HG03571 (cell line): ENCODE results near the gene PDE11A.
A peak's percentile ranks its signal among the peaks of the same experiment; 100 is the strongest.

ENCODE experiments used
- ATAC-seq: cut with Tn5 transposase; IDR thresholded peaks from one replicate; pipeline ENCODE4 v1.9.1; 2021; ENCODE audit not compliant: unreplicated experiment

PDE11A gene

DNA sequence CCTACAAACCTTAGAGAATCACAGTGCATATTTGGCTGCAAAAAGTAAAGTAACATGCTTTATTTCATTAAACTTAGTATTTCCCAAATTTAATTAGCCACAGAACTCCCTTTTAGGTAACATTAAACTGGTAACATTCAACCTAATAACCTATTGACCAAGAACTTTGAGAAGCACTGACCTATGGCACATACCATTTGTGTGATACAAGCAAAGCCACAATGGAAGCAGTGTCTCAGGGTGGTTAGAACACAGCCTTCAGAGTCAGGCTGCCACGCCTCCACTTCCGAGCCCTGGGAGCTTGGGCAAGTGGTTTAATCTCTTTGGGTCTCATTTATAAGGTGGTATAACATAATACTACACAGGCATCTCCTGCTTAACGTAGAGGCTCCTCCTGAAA, 301.4 kb downstream of the PDE11A start:
- no peak for ATAC-seq

- no peak for ATAC-seq
Measured at GRCh38 chr2:177767768-177768167, 304.8 kb downstream of the PDE11A start.

- no peak for ATAC-seq
Measured at GRCh38 chr2:177765698-177766097, 306.9 kb downstream of the PDE11A start.

DNA sequence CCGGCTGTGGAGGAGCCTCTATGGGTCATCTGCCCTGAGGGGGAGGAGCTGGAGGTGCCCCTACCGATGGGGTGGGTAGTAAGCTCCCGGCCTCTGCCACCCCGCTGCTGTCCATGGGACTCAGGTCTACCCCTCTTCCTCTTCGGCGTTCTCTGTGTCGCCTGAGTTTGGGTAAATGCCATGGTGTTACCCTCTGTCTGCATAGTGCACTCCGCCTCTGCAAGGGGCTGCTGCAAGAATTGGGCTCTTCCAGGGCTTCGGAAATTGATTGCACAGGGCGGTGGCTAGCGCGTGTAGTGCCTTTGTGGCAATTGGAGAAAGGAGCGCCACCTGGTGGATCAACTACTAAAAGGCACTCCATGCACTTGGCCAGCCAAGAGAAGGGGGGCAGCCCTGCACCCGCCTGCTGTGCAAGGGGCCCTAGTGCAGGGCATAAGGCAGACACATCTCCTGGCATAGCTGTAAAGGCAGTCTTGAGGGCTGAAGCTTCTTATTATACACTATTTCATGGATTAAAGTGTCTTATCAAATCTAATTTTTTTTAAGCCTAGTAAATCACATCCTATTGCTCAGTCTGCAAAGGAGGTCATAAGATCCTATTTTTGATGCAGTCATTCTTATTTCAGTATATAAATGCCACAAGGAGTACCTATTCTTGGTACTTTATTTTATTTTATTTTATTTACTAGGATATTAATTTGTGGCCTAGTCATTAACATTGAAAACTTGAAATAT, 308.9 kb downstream of the PDE11A start:
- ATAC-seq = peak; percentile 97

DNA sequence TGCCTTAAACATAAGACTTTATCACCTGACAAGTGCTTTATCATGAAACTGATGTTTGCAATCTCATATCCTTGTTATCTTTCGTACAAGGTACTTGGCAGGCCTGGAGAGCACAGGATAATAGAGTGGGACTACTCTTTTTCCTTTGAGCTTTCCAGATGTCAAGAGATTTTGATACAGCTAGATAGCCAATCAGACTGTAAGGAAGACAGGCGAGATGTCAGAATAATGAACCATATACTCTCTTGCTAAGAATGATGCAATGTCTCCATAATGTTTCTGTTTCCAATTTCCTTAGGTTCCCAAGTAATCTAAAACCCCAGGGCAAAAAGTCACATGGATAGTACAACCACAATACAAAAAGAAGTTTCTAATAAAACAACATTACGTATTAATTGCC, 313.1 kb downstream of the PDE11A start:
- no peak for ATAC-seq

DNA sequence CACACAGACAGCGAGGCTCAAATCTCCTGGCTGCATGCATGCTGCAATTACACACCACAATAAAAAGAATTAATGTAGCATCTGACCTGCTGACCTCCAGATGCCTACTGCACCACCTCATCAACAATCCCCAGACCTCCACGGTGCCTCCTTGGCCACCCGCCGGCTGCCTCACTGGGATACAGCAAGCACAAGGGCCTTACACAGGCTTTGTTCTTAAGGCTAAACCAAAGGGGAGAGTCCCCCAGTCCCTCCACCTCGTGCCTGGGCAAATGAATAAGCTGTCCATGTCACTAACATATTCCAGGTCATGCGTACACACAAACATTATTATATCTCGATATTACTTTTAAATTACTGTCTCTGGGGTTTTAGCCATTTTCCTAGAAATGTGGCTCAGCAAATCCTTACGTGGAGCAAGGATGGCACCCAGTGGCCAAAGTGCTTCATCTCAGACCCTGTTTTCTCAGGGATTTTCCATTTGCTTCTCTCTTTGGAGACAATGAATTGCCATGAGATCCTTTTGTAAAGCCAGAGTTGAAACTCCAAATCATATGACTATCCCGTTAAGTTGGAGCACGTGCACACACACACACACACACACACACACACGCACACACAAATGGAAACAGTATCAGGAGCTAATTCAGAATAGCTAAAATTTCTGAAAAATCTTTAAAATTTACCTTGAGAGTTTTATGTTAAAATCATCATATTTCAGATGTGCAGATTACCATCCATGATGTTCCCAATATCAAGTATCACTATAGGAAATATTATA, 313.8 kb downstream of the PDE11A start:
- ATAC-seq = no peak

- no peak for ATAC-seq
Measured at GRCh38 chr2:177756336-177756735, 316.2 kb downstream of the PDE11A start.

DNA sequence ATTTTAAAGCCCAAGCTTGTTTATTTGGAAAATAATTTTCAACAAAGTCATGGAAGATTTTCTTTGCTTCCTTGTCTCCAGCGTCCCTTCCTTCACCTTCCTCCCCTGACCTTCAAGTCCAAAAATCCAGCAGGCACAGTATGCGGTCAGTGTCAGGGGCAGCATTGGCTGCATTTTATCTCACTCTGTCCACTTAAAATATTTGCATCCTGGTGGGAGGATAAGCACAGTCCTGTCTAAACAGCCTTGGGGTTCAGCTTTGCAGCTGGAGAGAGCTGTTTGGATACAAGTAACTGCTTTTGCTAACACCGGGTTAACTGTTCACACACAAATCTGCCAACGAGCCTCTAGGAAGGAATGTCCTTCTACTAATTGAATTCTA, 318.1 kb downstream of the PDE11A start:
- no peak for ATAC-seq

- ATAC-seq = no peak
Measured at GRCh38 chr2:177753682-177754491, 318.7 kb downstream of the PDE11A start.

- ATAC-seq = no peak
Measured at GRCh38 chr2:177748360-177748759, 324.2 kb downstream of the PDE11A start.

DNA sequence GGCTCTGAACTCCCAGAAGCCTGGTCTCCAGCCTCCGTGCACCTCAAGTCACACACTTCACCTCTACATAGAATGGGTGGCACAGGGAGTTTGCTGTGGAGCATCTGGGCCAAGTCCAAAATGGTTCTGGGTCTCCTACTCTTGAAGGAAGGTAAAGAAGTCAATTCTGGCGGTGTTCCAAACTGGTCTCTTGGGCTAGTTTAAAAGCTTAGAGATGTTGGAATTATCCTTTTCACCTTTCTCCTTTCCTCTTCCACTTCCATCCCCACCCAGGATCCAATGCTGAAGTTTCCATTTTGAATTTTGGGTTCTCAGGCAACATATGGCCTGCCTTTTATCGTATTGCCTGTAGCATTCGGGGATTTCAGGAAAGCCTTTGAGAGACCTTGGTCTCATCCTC, 325.2 kb downstream of the PDE11A start:
- ATAC-seq = no peak

DNA sequence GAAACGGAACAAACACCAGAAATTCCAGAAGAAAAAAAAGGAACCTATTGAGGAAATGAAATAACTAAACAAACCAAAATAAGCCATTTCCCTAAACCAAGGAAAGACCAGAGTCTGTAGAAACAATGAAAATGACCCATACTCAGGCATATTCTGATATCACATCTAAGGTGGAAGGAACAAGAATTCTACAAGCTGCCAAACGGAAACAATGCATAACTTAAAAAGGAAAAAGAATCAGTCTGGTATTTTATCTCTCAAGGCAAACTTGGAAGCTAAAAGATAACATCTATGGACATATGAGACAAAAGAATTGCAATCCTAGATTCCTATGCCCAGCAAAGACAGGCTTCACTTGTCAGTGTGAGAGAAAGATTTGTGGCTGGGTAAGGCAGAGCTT, 326.2 kb downstream of the PDE11A start:
- no peak for ATAC-seq

GRCh38 chr2:177745531-177745930, 327.0 kb downstream of the PDE11A start:
- ATAC-seq = no peak

GRCh38 chr2:177742851-177743250, 329.7 kb downstream of the PDE11A start:
- no peak for ATAC-seq

DNA sequence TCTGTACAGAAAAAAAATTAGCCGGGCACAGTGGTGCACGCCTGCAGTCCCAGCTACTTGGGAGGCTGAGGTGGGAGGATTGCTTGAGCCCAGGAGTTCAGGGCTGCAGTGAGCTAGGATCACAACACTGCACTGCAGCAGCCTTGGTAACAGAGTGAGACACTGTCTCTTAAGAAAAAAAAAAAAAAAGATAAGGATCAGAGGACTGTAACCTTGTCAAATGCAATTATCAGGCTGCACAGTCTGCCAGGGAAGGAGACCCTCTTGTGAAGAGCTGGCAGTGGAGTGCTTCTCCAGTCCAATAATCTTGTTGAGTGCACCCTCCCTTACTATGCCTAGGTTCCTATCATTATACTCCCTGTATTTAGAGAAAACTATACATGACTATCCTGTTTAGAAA, 330.7 kb downstream of the PDE11A start:
- ATAC-seq = no peak

GRCh38 chr2:177740700-177741099, 331.9 kb downstream of the PDE11A start:
- ATAC-seq = no peak

DNA sequence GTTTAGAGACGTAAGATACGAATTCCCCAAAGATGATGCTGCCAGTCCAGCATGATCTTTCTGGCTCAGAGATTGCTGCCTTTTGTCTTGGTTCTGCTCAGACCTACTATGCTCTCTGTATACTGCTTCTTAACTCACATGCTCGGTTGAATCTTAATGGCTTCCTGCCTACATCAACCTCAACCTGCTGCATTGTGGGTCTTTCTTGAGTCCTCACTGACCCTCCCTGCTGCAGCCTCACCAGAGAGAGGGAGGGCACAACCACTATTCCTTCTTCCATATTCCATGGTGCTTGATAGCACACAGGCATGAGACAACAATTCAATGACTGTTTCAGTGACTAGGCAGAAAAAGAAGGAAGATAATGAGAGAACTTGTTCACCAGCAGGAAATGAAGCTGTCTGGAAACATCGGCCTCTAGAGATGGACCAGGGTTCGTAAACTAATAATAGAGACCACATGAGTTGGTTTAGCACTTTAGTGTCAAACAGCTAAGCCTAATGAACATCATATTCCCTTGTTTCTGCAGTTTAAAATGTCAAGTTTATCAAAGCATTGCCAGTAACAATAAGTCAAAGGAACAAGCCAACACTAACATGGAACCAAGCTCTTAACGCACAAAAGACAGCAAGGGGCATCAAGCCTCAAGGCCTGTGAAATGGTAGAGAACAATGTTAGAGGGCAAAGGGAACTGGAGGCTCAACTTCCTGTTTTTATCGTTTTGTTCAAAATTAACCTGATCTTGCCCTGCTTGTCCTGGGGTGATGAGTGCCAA, 333.9 kb downstream of the PDE11A start:
- no peak for ATAC-seq

- no peak for ATAC-seq
Measured at GRCh38 chr2:177735318-177735803, 337.2 kb downstream of the PDE11A start.

- ATAC-seq = no peak
Measured at GRCh38 chr2:177733322-177733855, 339.2 kb downstream of the PDE11A start.

GRCh38 chr2:177731384-177731783, 341.2 kb downstream of the PDE11A start:
- ATAC-seq = no peak

DNA sequence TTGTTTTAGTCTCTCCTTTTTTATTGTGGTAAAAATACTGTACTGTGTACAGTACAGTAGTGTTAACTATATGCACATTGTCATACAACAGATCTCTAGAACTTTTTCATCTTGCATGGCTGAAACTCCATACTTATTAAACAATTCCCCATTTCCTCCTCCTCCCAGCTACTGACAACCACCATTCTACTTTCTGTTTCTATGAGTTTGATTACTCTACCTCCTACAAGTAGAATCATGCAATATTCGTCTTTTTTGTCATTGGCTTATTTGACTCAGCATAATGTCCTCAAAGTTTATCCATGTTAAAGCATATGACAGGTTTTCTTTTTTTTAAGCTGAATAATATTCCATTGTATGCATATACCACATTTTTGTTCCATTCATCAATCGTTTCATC, 341.8 kb downstream of the PDE11A start:
- ATAC-seq = no peak
